ENCODE measurements around the gene FSIP1. TPM values are rescaled to one million over a fixed set of nuclear protein-coding genes. Genes with fewer than 3 reads are reported as not detected.

Gene FSIP1
- total and polyA plus RNA-seq, 9 donors = 0.17 to 0.60 (median 0.36) TPM

DNA sequence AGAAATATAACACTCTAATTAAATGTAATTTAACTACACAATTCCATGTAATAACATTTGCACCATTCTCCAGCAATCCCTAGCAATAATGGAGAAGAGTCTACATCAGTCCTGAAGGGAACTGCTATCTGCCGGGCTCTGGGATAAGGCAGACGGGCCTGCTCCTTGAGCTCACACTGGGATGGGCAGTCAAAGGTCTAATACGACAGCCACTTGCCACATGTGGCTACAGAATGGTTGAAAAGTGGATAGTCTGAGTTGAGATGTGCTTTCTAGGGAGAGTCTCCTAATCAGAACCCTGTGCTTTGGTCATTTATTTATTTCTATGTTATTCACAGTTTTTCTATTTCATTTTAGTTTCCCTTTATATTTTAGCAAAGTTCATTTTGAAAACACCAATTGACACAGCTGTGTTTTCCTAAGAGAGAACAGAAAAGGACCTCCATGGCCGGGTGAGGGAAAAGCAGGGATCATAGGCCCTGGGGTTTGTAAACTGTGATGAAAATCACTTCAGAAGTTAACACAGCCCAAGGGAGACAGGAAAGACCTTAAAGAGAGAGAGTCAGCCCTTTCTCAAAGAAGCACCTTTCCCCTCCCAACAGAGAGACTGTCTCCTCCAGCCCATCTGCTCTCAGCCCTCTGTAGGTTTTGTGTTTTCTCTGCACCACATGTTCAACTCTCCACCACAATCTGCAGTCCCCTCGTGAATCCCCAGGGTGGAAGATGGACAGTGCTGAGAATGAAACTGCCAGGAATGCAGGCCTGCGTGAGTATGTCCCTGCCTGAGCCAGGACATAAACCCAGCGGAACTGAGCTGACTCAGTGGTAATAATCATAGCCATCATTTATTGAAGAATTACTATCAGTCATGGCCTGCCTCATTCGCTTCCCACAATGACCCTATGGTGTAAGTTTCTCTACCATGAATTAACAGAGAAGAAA is 11.6 kb downstream of the FSIP1 start:
- peak overlapping the region; percentile 76 for H3K27ac ChIP-seq (ENCODE audit: low read length)
- H3K9me3 ChIP-seq (replicated peaks; ENCODE audit: control insufficient read depth, low read depth, low read length) = no peaks in the 10 kb centered on the region
- H3K36me3 ChIP-seq (ENCODE audit: control insufficient read depth, insufficient read depth, low read length) = no peaks in the 10 kb centered on the region
- no peak overlapping the region for H3K4me3 ChIP-seq (ENCODE audit: low read length)
- 59% methylated on average over 3 of the region's 8 CpGs for WGBS (ENCODE audit: insufficient coverage)
- DNase-seq = peak; percentile 87
- H3K4me1 ChIP-seq (ENCODE audit: control insufficient read depth, insufficient read depth, low read length) = peaks cover 9% of the 10 kb centered on the region
- no peaks in the 10 kb centered on the region for H3K27me3 ChIP-seq (ENCODE audit: control insufficient read depth, insufficient read depth, low read length)

DNA sequence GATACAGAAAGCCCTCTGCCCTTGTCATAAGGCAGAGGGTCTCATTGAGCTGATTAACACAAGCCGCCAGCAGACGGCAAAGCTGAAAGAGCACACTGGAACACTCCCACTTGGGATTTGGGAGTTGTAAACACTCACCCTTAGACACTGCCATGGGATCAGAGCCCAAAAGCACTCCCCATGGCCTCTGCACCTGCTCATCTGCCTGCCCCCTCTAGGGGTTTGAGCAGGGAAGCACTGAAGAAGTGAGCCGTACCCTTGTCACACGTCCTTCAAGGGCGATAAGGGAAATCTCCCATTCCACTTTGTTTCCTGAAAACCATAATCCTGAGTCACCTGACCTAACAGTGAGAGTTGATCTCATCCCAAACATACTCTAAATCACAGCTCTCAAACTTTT is 14.7 kb downstream of the FSIP1 start:
- no peak overlapping the region for H3K27ac ChIP-seq (ENCODE audit: low read length)
- WGBS (ENCODE audit: insufficient coverage) = 81% methylated on average over 5 of the region's 5 CpGs
- H3K9me3 ChIP-seq (replicated peaks; ENCODE audit: control insufficient read depth, low read depth, low read length) = no peaks in the 10 kb centered on the region
- no peaks in the 10 kb centered on the region for H3K36me3 ChIP-seq (ENCODE audit: control insufficient read depth, insufficient read depth, low read length)
- DNase-seq = no peak
- H3K27me3 ChIP-seq (ENCODE audit: control insufficient read depth, insufficient read depth, low read length) = no peaks in the 10 kb centered on the region
- no peak overlapping the region for H3K4me3 ChIP-seq (ENCODE audit: low read length)
- H3K4me1 ChIP-seq (ENCODE audit: control insufficient read depth, insufficient read depth, low read length) = peaks cover 9% of the 10 kb centered on the region

DNA sequence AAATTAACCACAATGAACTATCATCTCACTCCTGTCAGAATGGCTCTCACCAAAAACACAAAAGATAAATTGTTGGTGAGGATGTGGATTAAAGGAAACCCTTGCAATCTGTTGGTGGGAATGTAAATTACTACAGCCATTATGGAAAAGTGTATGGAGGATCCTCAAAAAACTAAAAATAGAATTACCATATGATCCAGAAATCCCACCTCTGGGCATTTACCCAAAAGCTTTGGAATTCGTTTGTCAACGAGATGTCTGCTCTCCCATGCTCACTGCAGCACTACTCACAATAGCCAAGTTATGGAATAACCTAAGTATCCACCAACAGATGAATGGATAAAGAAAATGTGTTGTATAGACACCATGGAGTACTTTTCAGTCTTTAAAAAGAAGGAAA is 21.6 kb downstream of the FSIP1 start:
- no peaks in the 10 kb centered on the region for H3K9me3 ChIP-seq (replicated peaks; ENCODE audit: control insufficient read depth, low read depth, low read length)
- DNase-seq = no peak
- no peaks in the 10 kb centered on the region for H3K27me3 ChIP-seq (ENCODE audit: control insufficient read depth, insufficient read depth, low read length)
- H3K36me3 ChIP-seq (ENCODE audit: control insufficient read depth, insufficient read depth, low read length) = no peaks in the 10 kb centered on the region
- H3K4me1 ChIP-seq (ENCODE audit: control insufficient read depth, insufficient read depth, low read length) = no peaks in the 10 kb centered on the region
- WGBS (ENCODE audit: insufficient coverage) = no CpG with 5 or more reads among the region's 2 CpGs
- no peak overlapping the region for H3K27ac ChIP-seq (ENCODE audit: low read length)
- H3K4me3 ChIP-seq (ENCODE audit: low read length) = no peak overlapping the region

DNA sequence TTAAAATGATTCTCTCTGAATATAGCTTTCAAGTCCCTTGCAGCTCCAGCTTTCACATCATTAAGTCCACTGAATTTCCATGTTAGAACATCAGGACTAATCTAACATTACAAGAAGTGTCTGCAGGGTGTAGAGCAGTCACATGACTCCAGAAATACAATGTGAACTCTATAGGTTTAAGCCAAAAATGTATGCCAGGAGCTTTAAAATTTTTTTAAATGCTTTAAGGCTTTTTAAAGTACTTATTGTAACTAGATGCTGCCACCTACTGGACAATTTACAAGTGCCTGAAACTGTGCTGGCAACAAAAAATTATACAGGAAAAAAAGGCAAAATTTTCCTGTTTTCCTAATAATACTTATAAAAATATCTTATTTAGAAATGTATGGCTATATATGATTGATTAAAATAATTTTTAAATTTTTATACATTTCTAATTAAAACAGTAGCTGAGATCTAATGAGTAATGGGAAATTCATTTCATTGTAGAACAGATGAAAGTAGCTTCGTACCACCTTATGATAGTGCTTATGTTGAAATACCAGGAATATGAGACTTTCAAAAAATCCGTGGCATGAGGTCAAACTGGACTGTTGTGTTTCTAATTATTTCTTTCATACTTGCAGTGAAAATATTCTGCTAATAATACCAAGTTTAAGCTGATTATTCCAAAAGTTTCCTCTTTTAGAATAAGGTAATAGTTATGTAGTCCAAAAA is 25.7 kb downstream of the FSIP1 start:
- Histone ChIP-seq H3K4me1 (ENCODE audit: control insufficient read depth, insufficient read depth, low read length) (no peaks in the 10 kb centered on the region), H3K36me3 (ENCODE audit: control insufficient read depth, insufficient read depth, low read length) (no peaks in the 10 kb centered on the region), H3K27ac (ENCODE audit: low read length) (no peak overlapping the region), H3K4me3 (ENCODE audit: low read length) (no peak overlapping the region), H3K27me3 (ENCODE audit: control insufficient read depth, insufficient read depth, low read length) (no peaks in the 10 kb centered on the region), H3K9me3 (replicated peaks; ENCODE audit: control insufficient read depth, low read depth, low read length) (no peaks in the 10 kb centered on the region)
- peak; percentile 91 for DNase-seq
- no CpG with 5 or more reads among the region's 2 CpGs for WGBS (ENCODE audit: insufficient coverage)

DNA sequence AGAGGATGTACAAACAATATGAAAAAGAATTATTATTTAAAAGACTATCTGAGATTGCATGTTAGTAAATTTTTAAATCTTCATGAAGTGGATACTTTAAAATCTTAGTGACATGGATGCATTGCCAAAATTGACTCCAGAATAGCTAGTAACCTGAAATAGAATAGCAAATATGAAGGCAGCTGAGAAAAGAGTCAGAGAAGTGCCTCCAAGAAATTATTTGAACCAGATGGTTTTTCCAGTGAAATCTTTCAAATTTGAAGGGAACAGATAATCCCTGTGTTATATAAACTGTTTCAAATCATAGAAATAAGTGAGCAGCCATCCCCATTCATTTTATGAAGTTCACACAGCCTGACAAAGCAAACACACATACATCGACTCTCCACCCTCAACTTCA is 29.6 kb downstream of the FSIP1 start:
- no peak overlapping the region for H3K4me3 ChIP-seq (ENCODE audit: low read length)

DNA sequence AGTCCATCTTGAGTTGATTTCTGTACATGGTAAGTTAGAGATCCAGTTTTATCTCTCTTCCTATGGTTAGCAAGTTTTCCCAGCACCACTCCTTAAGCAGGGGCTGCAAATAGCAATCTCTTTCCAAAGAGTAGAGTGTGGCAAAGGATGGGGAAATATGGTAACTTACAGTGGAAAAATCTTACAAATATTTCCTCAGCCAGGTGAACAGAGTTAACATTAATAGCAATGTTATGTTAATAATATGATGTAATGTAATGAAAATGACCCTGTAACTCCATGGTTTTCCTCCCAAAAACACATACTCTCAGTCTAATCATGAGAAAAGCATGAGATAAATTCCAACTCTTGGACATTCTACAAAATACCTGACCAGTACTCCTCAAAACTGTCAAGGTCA is 30.4 kb downstream of the FSIP1 start:
- Histone ChIP-seq H3K27me3 (ENCODE audit: control insufficient read depth, insufficient read depth, low read length) (no peaks in the 10 kb centered on the region), H3K27ac (ENCODE audit: low read length) (no peak overlapping the region), H3K4me3 (ENCODE audit: low read length) (no peak overlapping the region), H3K9me3 (replicated peaks; ENCODE audit: control insufficient read depth, low read depth, low read length) (no peaks in the 10 kb centered on the region), H3K36me3 (ENCODE audit: control insufficient read depth, insufficient read depth, low read length) (no peaks in the 10 kb centered on the region), H3K4me1 (ENCODE audit: control insufficient read depth, insufficient read depth, low read length) (no peaks in the 10 kb centered on the region)
- DNase-seq = peak; percentile 42

More for the DNA sequence above, 29.6 kb downstream of the FSIP1 start:
- Histone ChIP-seq H3K36me3 (ENCODE audit: control insufficient read depth, insufficient read depth, low read length) (no peaks in the 10 kb centered on the region), H3K9me3 (replicated peaks; ENCODE audit: control insufficient read depth, low read depth, low read length) (no peaks in the 10 kb centered on the region), H3K4me1 (ENCODE audit: control insufficient read depth, insufficient read depth, low read length) (no peaks in the 10 kb centered on the region), H3K27ac (ENCODE audit: low read length) (no peak overlapping the region), H3K27me3 (ENCODE audit: control insufficient read depth, insufficient read depth, low read length) (no peaks in the 10 kb centered on the region)
- no CpG with 5 or more reads among the region's 1 CpG for WGBS (ENCODE audit: insufficient coverage)
- DNase-seq = peak; percentile 94

DNA sequence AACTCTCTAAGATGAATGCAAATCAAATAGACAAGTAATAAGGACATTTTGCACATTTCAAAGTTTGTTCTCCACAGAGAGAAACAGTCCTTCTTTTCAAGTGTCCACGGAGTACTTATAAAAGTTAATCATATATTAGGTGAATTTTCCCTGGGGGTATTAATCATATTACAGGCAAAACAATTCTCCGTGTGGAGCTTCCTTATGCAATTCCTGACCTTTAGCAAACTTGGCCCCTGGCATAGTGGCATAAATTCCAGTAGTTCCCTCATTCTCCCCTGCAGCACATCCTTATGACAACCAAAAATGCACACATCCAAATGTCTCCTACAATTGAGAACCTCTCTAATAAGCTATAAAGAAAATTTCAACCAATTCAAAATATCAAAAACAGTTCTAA is 34.4 kb downstream of the FSIP1 start:
- WGBS (ENCODE audit: insufficient coverage) = no CpG with 5 or more reads among the region's 2 CpGs
- DNase-seq = no peak

DNA sequence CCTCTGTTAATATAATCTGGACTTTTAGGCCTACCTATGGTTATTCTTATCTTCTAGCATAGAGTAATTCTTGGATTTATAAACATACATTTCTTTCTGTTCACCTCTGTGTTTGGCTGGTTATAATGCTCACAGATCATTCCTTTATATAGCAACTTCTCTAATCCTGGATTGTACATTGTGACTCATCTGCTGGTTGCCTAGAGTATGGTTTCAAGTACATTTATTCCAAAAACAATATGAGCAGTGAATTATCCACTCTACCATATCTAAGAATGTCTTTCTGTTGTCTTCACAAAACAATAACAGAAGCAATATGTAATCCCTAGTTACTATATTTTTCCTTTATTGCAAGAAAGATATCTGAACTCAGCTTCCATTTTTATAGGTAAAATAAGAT is 35.3 kb downstream of the FSIP1 start:
- DNase-seq = peak; percentile 39

More for the DNA sequence above, 34.4 kb downstream of the FSIP1 start:
- Histone ChIP-seq H3K27me3 (ENCODE audit: control insufficient read depth, insufficient read depth, low read length) (no peaks in the 10 kb centered on the region), H3K9me3 (replicated peaks; ENCODE audit: control insufficient read depth, low read depth, low read length) (no peaks in the 10 kb centered on the region), H3K27ac (ENCODE audit: low read length) (no peak overlapping the region), H3K4me1 (ENCODE audit: control insufficient read depth, insufficient read depth, low read length) (no peaks in the 10 kb centered on the region), H3K4me3 (ENCODE audit: low read length) (no peak overlapping the region), H3K36me3 (ENCODE audit: control insufficient read depth, insufficient read depth, low read length) (no peaks in the 10 kb centered on the region)

DNA sequence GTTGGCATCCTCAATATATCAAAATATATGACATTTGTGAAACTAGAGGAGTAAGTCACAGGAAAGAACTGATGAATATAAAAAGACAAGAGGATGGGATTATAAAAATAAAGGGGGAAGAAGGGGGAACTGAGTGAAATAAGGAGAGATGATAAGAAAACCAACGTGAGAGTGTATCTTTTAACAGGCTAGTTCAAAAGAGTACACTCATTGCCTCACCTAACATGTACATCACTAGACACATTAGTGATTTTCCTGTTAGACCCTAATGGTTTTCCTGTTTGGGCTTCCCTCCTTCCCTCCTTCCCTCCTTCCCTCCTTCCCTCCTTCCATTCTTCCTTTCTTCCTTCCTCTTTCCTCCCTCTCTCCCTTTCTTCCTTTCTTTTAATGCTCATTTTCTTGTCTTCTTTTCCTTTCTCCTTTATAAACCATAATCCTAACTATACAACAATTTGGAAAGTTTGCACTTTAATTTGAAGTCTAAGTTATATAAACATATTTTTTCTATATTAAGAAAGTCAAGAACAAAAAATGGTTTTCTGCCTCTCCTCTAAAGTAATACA is 35.8 kb downstream of the FSIP1 start:
- no peak overlapping the region for H3K4me3 ChIP-seq (ENCODE audit: low read length)
- WGBS (ENCODE audit: insufficient coverage) = no CpG with 5 or more reads among the region's 1 CpG
- H3K27me3 ChIP-seq (ENCODE audit: control insufficient read depth, insufficient read depth, low read length) = no peaks in the 10 kb centered on the region
- no peak overlapping the region for H3K27ac ChIP-seq (ENCODE audit: low read length)
- no peaks in the 10 kb centered on the region for H3K4me1 ChIP-seq (ENCODE audit: control insufficient read depth, insufficient read depth, low read length)
- H3K9me3 ChIP-seq (replicated peaks; ENCODE audit: control insufficient read depth, low read depth, low read length) = no peaks in the 10 kb centered on the region
- no peak for DNase-seq
- no peaks in the 10 kb centered on the region for H3K36me3 ChIP-seq (ENCODE audit: control insufficient read depth, insufficient read depth, low read length)

More for the DNA sequence above, 35.3 kb downstream of the FSIP1 start:
- no peak overlapping the region for H3K4me3 ChIP-seq (ENCODE audit: low read length)
- H3K27ac ChIP-seq (ENCODE audit: low read length) = no peak overlapping the region
- H3K36me3 ChIP-seq (ENCODE audit: control insufficient read depth, insufficient read depth, low read length) = no peaks in the 10 kb centered on the region
- no peaks in the 10 kb centered on the region for H3K9me3 ChIP-seq (replicated peaks; ENCODE audit: control insufficient read depth, low read depth, low read length)
- no peaks in the 10 kb centered on the region for H3K4me1 ChIP-seq (ENCODE audit: control insufficient read depth, insufficient read depth, low read length)
- no peaks in the 10 kb centered on the region for H3K27me3 ChIP-seq (ENCODE audit: control insufficient read depth, insufficient read depth, low read length)

DNA sequence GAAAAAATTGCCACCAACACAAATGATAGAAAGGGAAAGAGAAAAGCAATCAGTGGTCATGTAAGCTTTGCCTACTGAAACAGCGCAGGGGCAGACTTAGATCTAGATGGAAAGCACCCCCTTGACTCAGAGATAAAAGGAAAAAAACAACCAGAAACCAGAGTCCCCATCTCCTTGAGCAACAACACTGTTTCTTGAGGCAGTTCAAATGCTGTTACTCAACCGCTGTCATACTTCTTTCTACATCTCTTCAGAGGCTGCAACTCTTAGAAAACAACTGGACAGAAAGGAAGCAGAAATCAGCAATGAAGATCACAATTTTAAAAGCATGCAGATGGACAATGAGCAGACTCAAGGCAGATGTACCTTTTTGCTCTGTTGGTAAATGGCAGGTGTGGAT is 36.5 kb downstream of the FSIP1 start:
- H3K4me3 ChIP-seq (ENCODE audit: low read length) = no peak overlapping the region
- no peaks in the 10 kb centered on the region for H3K4me1 ChIP-seq (ENCODE audit: control insufficient read depth, insufficient read depth, low read length)
- DNase-seq = no peak
- H3K36me3 ChIP-seq (ENCODE audit: control insufficient read depth, insufficient read depth, low read length) = no peaks in the 10 kb centered on the region
- H3K9me3 ChIP-seq (replicated peaks; ENCODE audit: control insufficient read depth, low read depth, low read length) = no peaks in the 10 kb centered on the region
- 71% methylated on average over 1 of the region's 2 CpGs for WGBS (ENCODE audit: insufficient coverage)
- H3K27me3 ChIP-seq (ENCODE audit: control insufficient read depth, insufficient read depth, low read length) = no peaks in the 10 kb centered on the region
- H3K27ac ChIP-seq (ENCODE audit: low read length) = no peak overlapping the region

Measured in muscle of leg (tissue), 11 donors.